H1 (cell line): ENCODE results near the gene RBM6. TPM values are rescaled to one million over a fixed set of nuclear protein-coding genes. Genes with fewer than 3 reads are reported as not detected.

Source experiments
- CTCF ChIA-PET: fragments of 300-600 bp; sonication (Branson Sonifier 250); formaldehyde crosslinking; loops from one replicate; lab custom pipeline; 2021; ENCODE audit not compliant: partially characterized antibody; lab: Charles Lee
- POLR2A ChIA-PET: fragments of 300-600 bp; sonication (Branson Sonifier 250); formaldehyde crosslinking; loops from one replicate; lab custom pipeline; 2021; ENCODE audit warnings: inconsistent platforms; ENCODE audit not compliant: partially characterized antibody; lab: Charles Lee
- DNase-seq, 2 experiments: peaks; one replicate each; pipeline versions ENCODE4 v3.0.0 to v3.0.0-alpha.2; 2010 to 2022; ENCODE audit warnings: low spot score in 2 of 2, low read depth in 1 of 2, mixed read lengths in 1 of 2
- FAIRE-seq: peaks from 2 replicates; lab custom pipeline; 2011; peaks lifted over from hg19 to GRCh38; lab: Jason Lieb, UNC
- H2AFZ ChIP-seq: 2 replicates; pipeline ENCODE4 v1.8.1; 2012; ENCODE audit warnings: low read length, inconsistent platforms
- H2AK5ac ChIP-seq: 2 replicates; pipeline ENCODE4 v1.6.1; 2013; ENCODE audit warnings: low read depth, low read length
- H2BK120ac ChIP-seq: replicated peaks from 2 replicates; pipeline ENCODE3; 2013; ENCODE audit warnings: low read depth, low read length, inconsistent platforms
- H2BK12ac ChIP-seq: 2 replicates; pipeline ENCODE4 v1.6.1; 2013; ENCODE audit warnings: low read depth, low read length
- H2BK15ac ChIP-seq: 2 replicates; pipeline ENCODE4 v1.6.1; 2013; ENCODE audit warnings: low read length
- H2BK20ac ChIP-seq: 2 replicates; pipeline ENCODE4 v1.6.1; 2013; ENCODE audit warnings: low read length
- H2BK5ac ChIP-seq: 2 replicates; pipeline ENCODE4 v1.6.1; 2013; ENCODE audit warnings: low read depth, low read length
- H3K14ac ChIP-seq: 2 replicates; pipeline ENCODE4 v1.6.1; 2013; ENCODE audit warnings: inconsistent platforms; ENCODE audit not compliant: insufficient read length
- H3K18ac ChIP-seq: 2 replicates; pipeline ENCODE4 v1.6.1; 2013; ENCODE audit warnings: low read length; ENCODE audit errors: extremely low read depth
- H3K23ac ChIP-seq: 2 replicates; pipeline ENCODE4 v1.6.1; 2013; ENCODE audit warnings: inconsistent platforms; ENCODE audit not compliant: insufficient read length
- H3K23me2 ChIP-seq: 2 replicates; pipeline ENCODE4 v1.6.1; 2013; ENCODE audit warnings: low read depth, low read length
- H3K27ac ChIP-seq: 2 replicates; pipeline ENCODE4 v1.6.1; 2011; ENCODE audit warnings: low read depth, low read length, inconsistent platforms
- H3K27me3 ChIP-seq, 4 experiments: replicated peaks in 1 of 4; 1 replicate in 1 of 4; 2 replicates in 3 of 4; pipeline versions ENCODE4 v1.6.1 to v1.8.1; 2011 to 2013; ENCODE audit warnings: low read length in 3 of 4, mild to moderate bottlenecking in 3 of 4, inconsistent platforms in 2 of 4, mixed read lengths in 2 of 4, moderate library complexity in 1 of 4; ENCODE audit not compliant: control insufficient read depth in 3 of 4, insufficient read depth in 3 of 4; ENCODE audit errors: extremely low read depth in 1 of 4
- H3K36me3 ChIP-seq, 4 experiments: 2 replicates each; pipeline versions ENCODE4 v1.6.1 to v1.8.1; 2011 to 2013; ENCODE audit warnings: mild to moderate bottlenecking in 4 of 4, low read length in 3 of 4, moderate library complexity in 2 of 4, control low read depth in 1 of 4, inconsistent platforms in 1 of 4; ENCODE audit not compliant: insufficient read depth in 4 of 4, control insufficient read depth in 2 of 4
- H3K4ac ChIP-seq: replicated peaks from 2 replicates; pipeline ENCODE3; 2013; ENCODE audit warnings: low read length, low read depth, mixed read lengths, inconsistent platforms; ENCODE audit not compliant: insufficient read length
- H3K4me1 ChIP-seq, 4 experiments: replicated peaks in 1 of 4; 1 replicate in 1 of 4; 2 replicates in 3 of 4; pipeline versions ENCODE4 v1.6.1 to v1.8.1; 2011 to 2013; ENCODE audit warnings: low read length in 3 of 4, inconsistent platforms in 2 of 4, mixed read lengths in 1 of 4; ENCODE audit not compliant: insufficient read depth in 4 of 4, control insufficient read depth in 3 of 4
- H3K4me2 ChIP-seq, 2 experiments: 2 replicates each; pipeline versions ENCODE4 v1.6.1 to v1.8.1; 2011 to 2013; ENCODE audit warnings: low read depth in 2 of 2, low read length in 2 of 2, control low read depth in 1 of 2, inconsistent platforms in 1 of 2, mild to moderate bottlenecking in 1 of 2; ENCODE audit not compliant: insufficient read depth in 1 of 2
- H3K4me3 ChIP-seq, 4 experiments: fragments of 200-600, 300-600 bp in 1 of 4; sonication (generic), shearing (Covaris generic), sonication (Bioruptor Twin) in 1 of 4; 2 replicates each; pipeline versions ENCODE4 v1.5.1 to v1.8.1; 2011 to 2016; ENCODE audit warnings: low read length in 4 of 4, low read depth in 3 of 4, control low read depth in 2 of 4, inconsistent platforms in 2 of 4, mild to moderate bottlenecking in 2 of 4, mixed read lengths in 1 of 4, moderate library complexity in 1 of 4; ENCODE audit not compliant: insufficient read depth in 2 of 4; ENCODE audit errors: extremely low read depth in 1 of 4
- H3K56ac ChIP-seq: replicated peaks from 2 replicates; pipeline ENCODE3; 2013; ENCODE audit warnings: low read depth, mild to moderate bottlenecking, mixed read lengths, low read length, inconsistent platforms; ENCODE audit not compliant: insufficient read length
- H3K79me1 ChIP-seq: 2 replicates; pipeline ENCODE4 v1.6.1; 2013; ENCODE audit warnings: low read depth, low read length, control low read depth
- H3K79me2 ChIP-seq, 2 experiments: 2 replicates each; pipeline versions ENCODE4 v1.6.1 to v1.8.1; 2012 to 2013; ENCODE audit warnings: low read length in 2 of 2, mild to moderate bottlenecking in 2 of 2, inconsistent platforms in 1 of 2; ENCODE audit not compliant: insufficient read depth in 2 of 2, control insufficient read depth in 1 of 2
- H3K9ac ChIP-seq, 4 experiments: replicated peaks in 1 of 4; 1 replicate in 1 of 4; 2 replicates in 3 of 4; pipeline versions ENCODE4 v1.6.1 to v1.8.1; 2011 to 2013; ENCODE audit warnings: low read depth in 3 of 4, low read length in 3 of 4, control low read depth in 2 of 4, mild to moderate bottlenecking in 2 of 4, moderate library complexity in 2 of 4, inconsistent platforms in 1 of 4; ENCODE audit errors: extremely low read depth in 1 of 4
- H3K9me3 ChIP-seq, 2 experiments: 2 replicates each; pipeline versions ENCODE4 v1.6.1 to v1.8.1; 2012 to 2013; ENCODE audit warnings: mild to moderate bottlenecking in 2 of 2, moderate library complexity in 2 of 2, control low read depth in 1 of 2, inconsistent platforms in 1 of 2, low read depth in 1 of 2, low read length in 1 of 2, mixed read lengths in 1 of 2; ENCODE audit not compliant: insufficient read depth in 2 of 2
- H4K20me1 ChIP-seq, 2 experiments: replicated peaks in 1 of 2; 2 replicates each; pipeline versions ENCODE3 to v1.8.1; 2011 to 2013; ENCODE audit warnings: inconsistent platforms in 2 of 2, low read length in 2 of 2, mild to moderate bottlenecking in 1 of 2; ENCODE audit not compliant: insufficient read depth in 2 of 2, control insufficient read depth in 1 of 2
- H4K5ac ChIP-seq: 2 replicates; pipeline ENCODE4 v1.6.1; 2013; ENCODE audit warnings: low read length, low read depth, mixed read lengths, inconsistent platforms; ENCODE audit not compliant: insufficient read length
- H4K8ac ChIP-seq: 2 replicates; pipeline ENCODE4 v1.8.0; 2013; ENCODE audit warnings: mild to moderate bottlenecking, moderate library complexity, low read length, inconsistent platforms; ENCODE audit not compliant: insufficient read depth; ENCODE audit errors: extremely low read depth
- H4K91ac ChIP-seq: replicated peaks from 2 replicates; pipeline ENCODE3; 2013; ENCODE audit warnings: low read length, mixed read lengths, inconsistent platforms; ENCODE audit not compliant: insufficient read length
- SAP30 ChIP-seq: fragments of 300-600 bp; sonication (generic); IDR thresholded peaks from 2 replicates; pipeline ENCODE4 v1.7.1; 2012; ENCODE audit warnings: low read length, moderate library complexity, mild to moderate bottlenecking, inconsistent platforms; ENCODE audit not compliant: insufficient read depth, insufficient replicate concordance
- WGBS, 2 experiments: shearing (Covaris generic) in 1 of 2; methylation state at CpG; one replicate each; pipeline versions ENCODE4 v1.1.6 to v1.1.7; 2013 to 2015; ENCODE audit warnings: low lambda C conversion rate in 2 of 2, mixed read lengths in 2 of 2, inconsistent platforms in 1 of 2, low coverage in 1 of 2, missing lambda C conversion rate in 1 of 2; ENCODE audit not compliant: insufficient replicate concordance in 2 of 2, insufficient coverage in 1 of 2, insufficient read length in 1 of 2; ENCODE audit errors: extremely low coverage in 1 of 2, missing lambda C conversion rate in 1 of 2; 5-methylcytosine and 5-hydroxymethylcytosine counted together
- polyA plus RNA-seq, 7 experiments: library from polyadenylated mRNA; depleted of rRNA in 3 of 7; stranded (reverse) in 5 of 7; unstranded in 2 of 7; fragments of >200 nt in 5 of 7; fragments of 200-250 nt in 2 of 7; gene quantifications; 1 replicate in 5 of 7; 2 replicates in 1 of 7; 4 replicates in 1 of 7; pipeline versions ENCODE4 v1.2.1 to v1.2.3, GENCODE V29; 2011 to 2013; ENCODE audit warnings: missing spikeins in 2 of 7, mixed read lengths in 2 of 7
- total RNA-seq: library from RNA; stranded (reverse); fragmentation: NEBNext Ultra II Directional; extraction: Animal tissue kit (Norgen Biotek cat#: 25700); gene quantifications from 2 replicates; pipeline ENCODE4 v1.2.1, GENCODE V29; 2021

Gene RBM6
- total and polyA plus RNA-seq, 2 of the 8 experiments (the other 6 are each of a cell fraction or from before 2014, with no cell fraction given), result 30.6 to 80.1 TPM

DNA sequence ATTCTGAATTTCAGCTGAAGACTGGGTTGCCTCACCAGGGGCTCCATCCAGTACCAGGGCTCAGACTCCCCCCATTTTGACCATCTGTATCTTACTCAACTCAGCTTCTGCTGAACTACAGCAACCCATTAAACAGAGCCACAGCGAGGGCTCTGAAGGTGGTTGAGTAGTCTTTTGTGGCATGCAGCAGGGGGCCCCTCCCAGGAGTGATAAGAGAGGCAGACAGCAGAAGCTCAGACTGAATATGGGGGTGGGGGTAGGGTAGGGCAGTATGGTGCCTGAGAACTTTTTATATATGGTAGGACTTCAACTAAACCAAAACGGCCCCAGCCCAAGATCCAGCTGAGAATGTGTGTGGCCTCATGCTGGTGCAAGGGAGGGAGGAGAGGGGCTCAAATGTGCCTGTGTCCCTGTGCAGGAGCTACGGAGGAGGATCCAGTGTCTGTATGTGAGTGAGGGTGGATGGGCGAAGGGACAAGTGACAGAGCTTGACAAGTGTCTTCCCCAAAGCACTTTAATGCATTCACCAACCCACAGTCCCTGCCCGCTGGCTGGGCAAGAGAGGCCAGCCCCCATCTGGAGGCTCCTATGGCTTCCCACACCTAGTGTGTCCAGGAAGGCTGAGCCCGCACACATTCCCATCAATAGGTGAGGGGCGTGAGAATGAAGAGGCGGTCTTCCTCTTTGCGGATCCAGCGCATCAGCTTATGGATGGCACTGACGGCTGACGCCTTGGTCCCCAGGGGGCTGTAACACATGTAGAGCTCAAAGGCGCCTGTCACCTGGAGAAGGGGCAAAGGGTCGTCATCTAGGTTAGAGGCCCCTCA is 31.4 kb upstream of the RBM6 start:
- Histone ChIP-seq H4K91ac (no peak overlapping the region), H3K4me2 (no peak overlapping the region), H3K36me3 (no peaks in the 10 kb centered on the region), H2BK20ac (peak overlapping the region; percentile 52; the same call in 1 of the 2 replicates), H3K9me3 (no peaks in the 10 kb centered on the region), H3K79me2 (no peaks in the 10 kb centered on the region), H3K79me1 (no peaks in the 10 kb centered on the region), H3K27me3 (peaks cover 0 to 18% (median 14%) of the 10 kb centered on the region in 4 experiments; a peak in 5 of 7 replicates), H4K8ac (no peak overlapping the region; the same call in 1 of the 2 replicates), H2AK5ac (no peak overlapping the region), H2BK12ac (no peak overlapping the region; the same call in 1 of the 2 replicates), H3K23ac (no peak overlapping the region), H2AFZ (no peak overlapping the region), H3K56ac (no peak overlapping the region), H3K4me1 (peaks cover 5 to 43% (median 26%) of the 10 kb centered on the region in 4 experiments), H3K14ac (no peak overlapping the region), H3K23me2 (peaks cover 8% of the 10 kb centered on the region; the same call in 1 of the 2 replicates), H2BK120ac (no peak overlapping the region), H4K20me1 (peaks cover 0 to 7% of the 10 kb centered on the region in 2 experiments), H2BK5ac (no peak overlapping the region), H2BK15ac (no peak overlapping the region), H4K5ac (no peak overlapping the region), H3K4ac (no peak overlapping the region), H3K27ac (no peak overlapping the region), H3K18ac (no peak overlapping the region), H3K4me3 (no peak overlapping the region), H3K9ac (no peak overlapping the region)
- ChIA-PET POLR2A (interaction anchor here (1.0 to 1.6 kb wide), 5 partner anchors 11 to 40 kb away, joined by 3 to 8 read pairs (median 6); partner anchors contain the start of gene MON1A), CTCF (interaction anchor here (0.7 to 16.1 kb wide), 20 partner anchors 9 to 208 kb away, joined by 3 to 306 read pairs (median 6); partner anchors contain the start of genes INKA1, MON1A and RBM6)
- whole genome bisulfite sequencing, 2 experiments, result 89% methylated on average over 14 of the region's 14 CpGs; no CpG with 5 or more reads in 1 of the 2 experiments
- TF ChIP-seq SAP30, result no peak
- FAIRE-seq (no peak), DNase-seq (no peak)
